Measurements from ENCODE around the gene CREB3. TPM values are rescaled to one million over a fixed set of nuclear protein-coding genes. Genes with fewer than 3 reads are reported as not detected.

The CREB3 gene
- total RNA-seq, 1 experiment from 2014 or later: 27.3 TPM

DNA sequence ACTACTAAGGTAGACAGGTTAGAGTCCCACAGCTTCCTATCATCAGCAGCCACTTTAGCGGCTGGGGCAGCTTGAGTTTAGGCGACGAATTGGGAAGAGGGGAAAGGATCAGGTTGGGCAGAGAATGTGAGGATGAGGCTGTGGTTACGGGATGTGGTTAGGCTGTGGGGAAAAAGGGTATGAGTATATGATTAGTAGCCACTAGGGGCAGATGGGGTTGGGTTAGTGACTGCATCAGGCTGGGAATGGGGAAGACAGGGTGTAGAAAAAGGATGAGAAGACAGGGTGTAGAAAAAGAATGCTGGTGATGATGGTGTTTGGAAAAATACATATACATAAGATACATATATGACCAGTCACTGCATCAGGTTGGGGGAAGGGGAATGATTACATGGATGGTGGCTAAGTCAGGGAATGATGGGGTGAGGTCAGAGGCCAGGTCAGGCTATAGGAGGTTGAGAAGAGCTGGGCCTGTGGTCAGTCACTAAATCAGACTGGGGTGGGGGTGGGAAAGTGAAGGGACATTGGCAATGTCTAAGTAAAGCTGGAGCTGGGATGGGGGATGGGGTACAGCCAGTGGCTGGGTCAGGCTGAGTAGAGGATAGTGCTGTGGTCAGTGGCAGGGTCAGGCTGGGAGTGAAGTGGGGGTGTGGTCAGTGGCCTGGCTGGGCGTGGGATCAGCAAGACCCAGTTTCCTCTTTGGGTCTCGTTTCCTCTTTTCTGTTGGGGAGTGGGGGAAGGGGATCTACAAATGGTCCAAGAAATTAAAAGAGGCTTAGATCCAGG, 2.6 kb upstream of the CREB3 start:
- no CpG with 5 or more reads among the region's 6 CpGs for WGBS (ENCODE audit: extremely low coverage, insufficient read length, low lambda C conversion rate)
- no peak overlapping the region for H4K8ac ChIP-seq (replicated peaks; ENCODE audit: insufficient read length, low read depth, low read length)
- H3K14ac ChIP-seq (ENCODE audit: insufficient read depth, low read length): no peak overlapping the region
- no peak overlapping the region for H3K23ac ChIP-seq (ENCODE audit: insufficient read length, low read depth, low read length)
- H3K9ac ChIP-seq (ENCODE audit: extremely low read depth, insufficient read length, low read length): no peak overlapping the region
- no peak overlapping the region for H2BK120ac ChIP-seq (ENCODE audit: low read depth, low read length, poor library complexity, severe bottlenecking)
- H3K27me3 ChIP-seq (ENCODE audit: insufficient read depth, low read length): no peaks in the 10 kb centered on the region
- no peak overlapping the region for H2AFZ ChIP-seq (ENCODE audit: low read length)
- H3K4me1 Mint-ChIP-seq: peaks cover 15 to 16% of the 10 kb centered on the region in 2 experiments
- H4K20me1 ChIP-seq (ENCODE audit: control insufficient read depth, insufficient read depth, insufficient read length): no peaks in the 10 kb centered on the region
- H3K79me1 ChIP-seq (ENCODE audit: insufficient read depth, low read depth, low read length, poor library complexity, severe bottlenecking): no peaks in the 10 kb centered on the region
- no peak overlapping the region for H4K91ac ChIP-seq (ENCODE audit: insufficient read length, low read depth, low read length)
- no peaks in the 10 kb centered on the region for H3K9me3 ChIP-seq (ENCODE audit: control insufficient read depth, low read depth, low read length)
- H3K27me3 Mint-ChIP-seq (ENCODE audit: low read depth): no peaks in the 10 kb centered on the region
- H3K36me3 Mint-ChIP-seq (ENCODE audit: insufficient read depth in 1 of 3, low read depth in 3 of 3): peaks cover 7 to 16% (median 13%) of the 10 kb centered on the region in 3 experiments; a peak in 6 of 7 replicates
- no peak overlapping the region for H3T11ph ChIP-seq (ENCODE audit: low read length)
- TF ChIP-seq, protein P1, sequence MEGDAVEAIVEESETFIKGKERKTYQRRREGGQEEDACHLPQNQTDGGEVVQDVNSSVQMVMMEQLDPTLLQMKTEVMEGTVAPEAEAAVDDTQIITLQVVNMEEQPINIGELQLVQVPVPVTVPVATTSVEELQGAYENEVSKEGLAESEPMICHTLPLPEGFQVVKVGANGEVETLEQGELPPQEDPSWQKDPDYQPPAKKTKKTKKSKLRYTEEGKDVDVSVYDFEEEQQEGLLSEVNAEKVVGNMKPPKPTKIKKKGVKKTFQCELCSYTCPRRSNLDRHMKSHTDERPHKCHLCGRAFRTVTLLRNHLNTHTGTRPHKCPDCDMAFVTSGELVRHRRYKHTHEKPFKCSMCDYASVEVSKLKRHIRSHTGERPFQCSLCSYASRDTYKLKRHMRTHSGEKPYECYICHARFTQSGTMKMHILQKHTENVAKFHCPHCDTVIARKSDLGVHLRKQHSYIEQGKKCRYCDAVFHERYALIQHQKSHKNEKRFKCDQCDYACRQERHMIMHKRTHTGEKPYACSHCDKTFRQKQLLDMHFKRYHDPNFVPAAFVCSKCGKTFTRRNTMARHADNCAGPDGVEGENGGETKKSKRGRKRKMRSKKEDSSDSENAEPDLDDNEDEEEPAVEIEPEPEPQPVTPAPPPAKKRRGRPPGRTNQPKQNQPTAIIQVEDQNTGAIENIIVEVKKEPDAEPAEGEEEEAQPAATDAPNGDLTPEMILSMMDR (conservative IDR thresholded peaks at IDR 0.05): peak; percentile 71
- no peak overlapping the region for H2BK12ac ChIP-seq (ENCODE audit: insufficient read length, low read depth, low read length)
- H3K27ac Mint-ChIP-seq: peak overlapping the region in 1 of 3 experiments; percentile 6; a peak in 1 of 7 replicates
- H2BK20ac ChIP-seq (ENCODE audit: low read depth, low read length, poor library complexity, severe bottlenecking): no peak overlapping the region
- H3K18ac ChIP-seq (ENCODE audit: insufficient read length, low read depth, low read length): no peak overlapping the region
- peaks cover 6% of the 10 kb centered on the region for H3K79me2 ChIP-seq (ENCODE audit: insufficient read depth, low read length)
- peaks cover 7% of the 10 kb centered on the region for H3K23me2 ChIP-seq (ENCODE audit: insufficient read length, low read depth, low read length, poor library complexity, severe bottlenecking)
- no peak overlapping the region for H2AK5ac ChIP-seq (ENCODE audit: insufficient read length, low read length)
- no peak overlapping the region for H3K27ac ChIP-seq (ENCODE audit: insufficient read length, low read depth, low read length)
- DNase-seq: peak; percentile 56
- no peaks in the 10 kb centered on the region for H3K9me3 Mint-ChIP-seq
- no peak overlapping the region for H2BK5ac ChIP-seq (ENCODE audit: insufficient read length, low read length)
- no peak overlapping the region; a peak in 2 of 5 replicates for H3K4me3 Mint-ChIP-seq
- H3K4me2 ChIP-seq (ENCODE audit: insufficient read depth, insufficient read length, low read length): peak overlapping the region; percentile 84
- H2BK15ac ChIP-seq (ENCODE audit: low read depth, low read length): no peak overlapping the region
- H3K4me1 ChIP-seq (ENCODE audit: insufficient read depth, low read length): peaks cover 25% of the 10 kb centered on the region; the same call in 1 of the 2 replicates
- no peak overlapping the region for H4K5ac ChIP-seq (ENCODE audit: insufficient read length, low read depth, low read length)
- no peak overlapping the region for H3K4ac ChIP-seq (ENCODE audit: low read depth, low read length)
- H3K56ac ChIP-seq (ENCODE audit: insufficient read length, low read depth, low read length): no peak overlapping the region

Measured in H9 (cell line).